T47D (cell line): Measurements from ENCODE around the gene CBFA2T3.

ENCODE experiments used
- DNase-seq, 2 experiments: peaks; one replicate each; pipeline versions ENCODE4 v3.0.0 to v3.0.0-alpha.2; 2011 to 2012; ENCODE audit warnings: low read depth in 1 of 2, low spot score in 1 of 2
- JUND ChIP-seq: IDR thresholded peaks from 2 replicates; pipeline ENCODE4 v1.6.1; 2012; ENCODE audit warnings: low read depth
- in situ Hi-C: cut with HindIII; loops from 2 replicates; pipeline ENCODE4 v1.10.0; 2016; ENCODE audit warnings: low sequenced_read_pairs, low pct_unique_long_range_greater_than_20kb

The CBFA2T3 gene

DNA sequence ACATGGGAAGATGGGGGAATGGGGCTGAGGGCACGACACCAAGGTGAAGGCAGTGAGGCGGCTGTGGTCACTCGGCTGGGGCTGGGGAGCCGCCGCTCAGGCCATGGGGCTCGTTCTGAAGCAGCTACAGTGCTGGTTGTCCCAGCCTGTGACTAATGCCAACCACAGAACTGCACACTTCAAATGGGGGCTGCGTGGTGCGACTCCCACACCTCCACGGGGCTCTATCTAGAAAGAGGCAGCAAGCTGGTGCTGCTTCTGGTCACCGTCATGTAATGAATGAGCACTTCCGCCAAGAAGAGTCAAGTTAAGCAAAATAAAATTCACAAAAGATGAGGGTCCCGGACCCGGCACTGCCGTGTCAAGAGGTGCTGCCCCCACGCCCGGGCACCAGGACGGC, 140.2 kb downstream of the CBFA2T3 start:
- no peak for DNase-seq
- in situ Hi-C loops: no loop called here
- no peak for TF ChIP-seq JUND

DNA sequence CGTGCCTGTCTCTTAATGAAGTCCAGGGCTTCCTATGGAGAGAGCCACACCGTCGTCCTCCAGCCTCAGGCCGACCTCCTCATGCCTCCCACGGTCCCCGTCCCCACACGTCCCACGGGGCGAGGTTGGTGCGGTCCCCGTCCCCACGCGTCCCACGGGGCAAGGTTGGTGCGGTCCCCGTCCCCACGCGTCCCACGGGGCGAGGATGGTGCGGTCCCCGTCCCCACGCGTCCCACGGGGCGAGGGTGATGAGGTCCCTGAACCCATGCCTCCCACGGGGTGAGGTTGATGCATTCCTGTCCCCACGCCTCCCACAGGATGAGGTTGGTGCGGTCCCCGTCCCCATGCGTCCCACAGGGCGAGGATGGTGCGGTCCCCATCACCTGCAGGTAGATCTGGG, 141.2 kb downstream of the CBFA2T3 start:
- no peak for DNase-seq
- in situ Hi-C loops: no loop called here
- no peak for TF ChIP-seq JUND

DNA sequence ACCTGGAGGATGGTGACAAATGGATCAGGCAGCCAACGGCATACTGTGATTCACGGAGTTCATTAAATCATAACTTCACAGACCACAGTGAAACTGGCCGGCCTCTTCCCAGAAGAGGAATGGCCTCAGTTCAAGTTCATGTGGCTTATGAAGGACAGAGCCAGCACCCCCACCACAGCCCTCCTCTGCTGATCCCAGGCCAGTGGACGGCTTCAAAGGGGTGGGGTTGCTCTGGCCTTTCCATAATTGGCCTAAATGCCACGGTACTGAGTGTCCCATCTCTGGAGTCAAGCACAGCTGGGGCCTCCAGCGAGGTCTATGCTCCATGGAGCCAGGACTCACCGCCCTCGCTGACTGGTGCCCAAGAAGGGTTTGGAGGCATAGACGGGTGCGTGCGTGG, 141.6 kb downstream of the CBFA2T3 start:
- in situ Hi-C loops: no loop called here
- no peak for DNase-seq
- TF ChIP-seq JUND: no peak

DNA sequence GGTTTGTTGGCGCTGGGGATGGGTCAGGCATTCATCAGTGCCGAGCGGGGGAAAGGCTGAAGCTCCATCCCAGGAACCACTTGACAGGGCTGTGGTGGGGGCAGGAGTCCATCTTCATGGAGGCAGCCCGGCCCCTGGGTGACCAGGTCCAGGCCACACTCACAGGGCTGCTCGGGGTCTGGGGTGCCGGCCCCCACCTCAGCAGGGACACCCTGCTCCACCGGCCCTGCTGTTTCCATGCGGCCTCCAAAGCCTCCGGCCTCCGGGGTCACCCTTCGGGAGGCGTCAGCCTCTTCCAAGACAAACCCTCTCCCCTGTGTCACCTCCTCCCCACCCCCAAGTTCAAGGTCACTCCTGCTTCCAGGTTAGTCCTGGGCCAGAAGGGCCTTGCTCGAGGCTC, 142.3 kb downstream of the CBFA2T3 start:
- no peak for DNase-seq
- in situ Hi-C loops: no loop called here
- no peak for TF ChIP-seq JUND

DNA sequence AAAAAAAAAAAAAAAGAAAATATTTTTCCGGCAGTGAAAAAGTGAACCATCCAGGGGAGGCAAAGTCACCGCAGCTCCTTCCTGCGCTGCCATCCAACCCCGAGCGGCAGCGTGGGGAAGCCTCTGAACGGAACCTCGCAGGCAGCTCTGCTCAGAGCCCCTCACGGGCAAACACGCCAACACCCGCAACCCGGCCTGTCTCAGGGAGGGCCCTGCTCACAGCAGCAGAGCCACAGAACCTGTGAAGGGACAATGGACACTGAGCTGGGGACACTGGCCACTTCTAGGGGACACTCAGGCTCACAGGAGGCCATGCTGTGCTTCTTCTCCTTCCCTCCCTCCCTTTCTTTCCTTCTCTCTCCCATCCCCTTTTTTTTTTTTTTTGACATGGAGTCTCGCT, 143.9 kb downstream of the CBFA2T3 start:
- DNase-seq: no peak
- no peak for TF ChIP-seq JUND
- in situ Hi-C loops: no loop called here

DNA sequence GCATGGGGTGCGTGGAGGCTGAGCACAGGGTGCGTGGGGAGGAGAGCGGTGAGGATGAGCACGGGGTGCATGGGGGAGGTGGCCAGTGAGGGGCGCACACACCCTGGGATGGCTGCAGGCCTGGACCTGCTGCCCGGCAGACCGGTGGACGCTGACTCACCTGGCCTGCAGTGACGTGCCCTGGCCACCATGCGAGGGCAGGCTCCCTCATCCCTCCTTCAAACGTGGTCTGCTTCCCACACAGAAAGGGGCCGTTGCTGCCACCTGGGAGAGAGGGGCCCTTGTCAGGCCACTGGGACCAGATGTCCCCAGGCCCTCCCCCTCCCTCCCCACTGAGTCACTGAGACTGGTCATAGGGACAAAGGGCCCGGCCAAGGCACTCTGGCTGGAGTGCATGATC, 145.2 kb downstream of the CBFA2T3 start:
- no peak for TF ChIP-seq JUND
- in situ Hi-C loops: no loop called here
- DNase-seq: peak in 1 of 2 experiments; percentile 11

DNA sequence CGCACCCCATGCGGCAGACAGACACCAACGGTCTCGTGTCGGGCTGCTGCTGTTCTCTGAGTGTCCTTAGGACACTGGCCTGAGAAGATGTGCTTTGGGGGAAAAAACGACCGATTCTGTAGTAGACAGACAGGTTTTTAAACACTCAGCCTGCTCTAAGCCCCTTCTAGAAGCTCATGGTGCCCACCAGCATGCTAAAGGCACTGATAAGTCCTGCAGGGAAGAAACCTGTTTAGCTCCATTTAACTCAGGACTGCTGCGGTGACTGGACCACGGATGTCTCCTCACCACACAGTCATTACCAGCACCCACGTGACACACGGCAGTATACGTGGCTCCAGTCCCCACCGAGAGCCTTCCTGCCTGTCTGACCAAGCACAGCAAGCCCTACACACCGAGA, 146.2 kb downstream of the CBFA2T3 start:
- in situ Hi-C loops: no loop called here
- DNase-seq: no peak
- TF ChIP-seq JUND: no peak

DNA sequence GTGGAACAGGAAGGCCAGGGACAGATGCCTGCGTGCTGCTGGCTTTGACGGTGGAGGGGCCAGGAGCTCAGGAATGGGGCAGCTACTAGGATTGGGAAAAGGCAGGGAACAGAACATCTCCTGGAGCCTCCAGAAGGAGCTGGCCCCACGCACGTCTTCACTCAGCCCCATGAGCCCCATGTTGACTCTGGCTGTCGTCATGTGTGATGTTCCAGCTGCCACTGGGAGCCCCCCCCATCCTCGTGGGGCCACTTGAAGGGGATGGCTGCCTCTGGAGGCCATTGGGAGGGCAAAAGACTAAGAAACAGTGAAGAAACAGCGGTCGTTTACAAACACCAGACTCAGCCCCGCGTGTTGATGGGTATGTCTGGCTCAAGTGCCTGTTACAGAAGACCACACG, 146.7 kb downstream of the CBFA2T3 start:
- no peak for TF ChIP-seq JUND
- in situ Hi-C loops: no loop called here

DNA sequence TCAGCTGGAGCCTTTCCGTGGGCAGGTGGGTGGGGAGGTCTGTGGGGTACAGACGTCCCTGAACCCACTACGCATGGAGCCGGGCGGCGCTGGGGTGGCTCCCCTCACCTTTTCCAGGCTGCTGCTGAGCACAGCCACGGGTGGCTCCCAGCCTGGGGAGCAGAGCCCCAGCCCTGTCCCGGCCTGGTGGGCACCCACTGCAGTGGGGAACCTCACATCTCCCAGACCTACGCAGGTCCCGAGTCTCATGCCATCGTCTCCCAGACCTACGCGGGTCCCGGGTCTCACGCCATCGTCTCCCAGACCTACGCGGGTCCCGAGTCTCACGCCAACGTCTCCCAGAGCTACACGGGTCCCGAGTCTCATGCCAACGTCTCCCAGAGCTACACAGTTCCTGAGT, 148.3 kb downstream of the CBFA2T3 start:
- TF ChIP-seq JUND: no peak
- in situ Hi-C loops: no loop called here
- DNase-seq: no peak

More for the DNA sequence above, 146.7 kb downstream of the CBFA2T3 start:
- no peak for DNase-seq

DNA sequence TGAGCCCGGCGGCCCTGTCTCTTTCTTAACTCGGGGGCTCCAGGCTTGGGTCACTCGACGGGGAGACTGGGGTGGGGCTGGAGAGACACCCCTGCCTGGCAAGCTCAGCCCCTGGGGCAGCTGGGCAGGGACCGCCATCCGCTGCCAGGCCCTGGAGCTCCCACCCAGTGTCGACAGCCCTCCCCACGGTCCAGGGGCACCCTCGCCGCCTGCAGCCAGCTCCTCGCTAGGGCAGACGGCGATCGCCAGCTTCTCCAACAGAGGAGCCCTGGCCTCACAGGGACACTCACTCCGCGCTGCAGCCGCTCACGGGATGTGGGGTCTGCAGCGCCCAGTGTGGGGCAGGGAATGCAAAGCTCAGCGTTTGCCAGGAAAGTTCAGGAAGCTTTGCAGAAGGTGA, 149.3 kb downstream of the CBFA2T3 start:
- DNase-seq: no peak
- no peak for TF ChIP-seq JUND
- in situ Hi-C loops: no loop called here

DNA sequence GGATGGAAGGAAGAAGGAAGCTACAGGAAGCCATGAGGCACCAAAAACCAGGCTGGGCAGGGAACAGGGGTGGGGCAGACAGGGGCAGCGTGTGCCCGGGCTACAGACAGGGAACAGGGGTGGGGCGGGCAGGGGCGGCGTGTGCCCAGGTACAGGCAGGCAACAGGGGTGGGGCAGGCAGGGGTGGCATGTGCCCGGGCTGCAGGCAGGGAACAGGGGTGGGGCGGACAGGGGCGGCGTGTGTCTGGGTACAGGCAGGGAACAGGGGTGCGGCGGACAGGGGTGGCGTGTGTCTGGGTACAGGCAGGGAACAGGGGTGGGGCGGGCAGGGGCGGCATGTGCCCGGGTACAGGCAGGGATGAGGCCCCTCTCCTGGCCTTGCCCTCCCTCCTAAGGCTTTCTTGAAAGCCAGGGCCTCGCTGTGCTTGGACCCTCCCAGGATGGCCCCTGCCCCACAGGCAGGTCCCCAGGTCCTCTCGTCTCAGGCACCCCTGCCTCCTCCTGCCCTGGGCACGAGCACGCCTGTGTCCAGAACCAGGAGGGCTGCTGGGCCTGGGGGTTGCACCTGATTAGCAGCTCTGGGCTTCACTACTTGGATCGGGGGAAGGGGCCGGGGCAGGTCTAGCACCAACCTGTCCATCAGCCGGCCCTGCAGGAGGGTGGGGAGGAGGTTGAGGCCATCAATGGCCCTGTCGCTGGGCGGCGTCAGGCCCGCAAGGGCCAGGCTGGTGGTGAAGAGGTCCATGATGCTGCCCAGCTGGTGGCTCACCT, 150.8 kb downstream of the CBFA2T3 start:
- no peak for TF ChIP-seq JUND
- in situ Hi-C loops: no loop called here
- no peak for DNase-seq

DNA sequence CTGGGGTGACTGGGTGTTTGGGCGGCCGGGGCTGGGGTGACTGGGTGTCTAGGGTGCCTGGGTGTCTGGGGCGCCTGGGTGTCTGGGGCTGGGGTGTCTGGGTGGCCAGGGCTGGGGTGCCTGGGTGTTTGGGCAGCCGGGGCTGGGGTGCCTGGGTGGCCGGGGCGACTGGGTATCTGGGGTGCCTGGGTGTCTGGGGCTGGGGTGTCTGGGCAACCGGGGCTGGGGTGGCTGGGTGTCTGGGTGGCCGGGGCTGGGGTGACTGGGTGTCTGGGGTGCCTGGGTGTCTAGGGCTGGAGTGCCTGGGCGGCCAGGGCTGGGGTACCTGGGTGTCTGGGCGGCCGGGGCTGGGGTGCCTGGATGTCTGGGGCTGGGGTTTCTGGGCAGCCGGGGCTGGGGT, 151.9 kb downstream of the CBFA2T3 start:
- DNase-seq: no peak
- no peak for TF ChIP-seq JUND
- in situ Hi-C loops: no loop called here
